ENCODE measurements around the gene YWHAH. TPM values are rescaled to one million over a fixed set of nuclear protein-coding genes. Genes with fewer than 3 reads are reported as not detected.
"Not testable (repeated sequence)": the region's sequence is repeated elsewhere in the genome, so short reads cannot be mapped to it uniquely, and the experiment has no call there.

The YWHAH gene
- polyA plus RNA-seq, 2 of the 4 experiments (the other 2 are of a cell fraction) = 91.9 to 137 TPM

DNA sequence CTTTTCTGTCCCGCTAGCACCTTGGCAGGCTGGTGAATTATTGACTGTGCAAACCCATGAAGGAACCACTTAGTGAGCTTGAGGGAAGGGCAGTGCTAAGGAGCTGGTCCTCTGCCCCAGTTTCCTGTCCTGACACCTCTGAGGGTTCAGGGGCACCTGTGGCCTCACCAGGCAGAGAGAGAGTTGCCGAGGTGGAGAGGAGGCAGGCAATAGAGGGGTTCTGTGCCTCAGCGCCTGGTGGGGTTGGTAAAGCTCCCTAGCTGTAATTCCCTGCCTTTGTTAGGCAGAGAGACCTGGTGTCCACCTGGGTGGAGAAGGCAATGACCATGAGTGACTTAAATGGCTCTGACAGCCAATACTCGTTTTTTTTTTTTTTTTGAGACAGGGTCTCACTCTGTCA is 36.3 kb downstream of the YWHAH start:
- Histone ChIP-seq H3K4me1 (no peaks in the 10 kb centered on the region), H3K4me2 (no peak overlapping the region), H3K4me3 (no peak overlapping the region), H3K27ac (no peak overlapping the region), H3K9me3 (no peaks in the 10 kb centered on the region)
- FAIRE-seq = no peak
- POLR2A ChIA-PET = no interaction called here
- TF ChIP-seq, protein P1, sequence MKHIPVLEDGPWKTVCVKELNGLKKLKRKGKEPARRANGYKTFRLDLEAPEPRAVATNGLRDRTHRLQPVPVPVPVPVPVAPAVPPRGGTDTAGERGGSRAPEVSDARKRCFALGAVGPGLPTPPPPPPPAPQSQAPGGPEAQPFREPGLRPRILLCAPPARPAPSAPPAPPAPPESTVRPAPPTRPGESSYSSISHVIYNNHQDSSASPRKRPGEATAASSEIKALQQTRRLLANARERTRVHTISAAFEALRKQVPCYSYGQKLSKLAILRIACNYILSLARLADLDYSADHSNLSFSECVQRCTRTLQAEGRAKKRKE (CRISPR knock-in tag; IDR thresholded peaks at IDR 0.05; ENCODE audit: low read depth) = no peak
- no peak for TF ChIP-seq FOSB (CRISPR knock-in tag; IDR thresholded peaks at IDR 0.05)
- TF ChIP-seq RCOR1 (IDR thresholded peaks at IDR 0.05; ENCODE audit: low read depth, low read length) = no peak
- TF ChIP-seq, protein P2, sequence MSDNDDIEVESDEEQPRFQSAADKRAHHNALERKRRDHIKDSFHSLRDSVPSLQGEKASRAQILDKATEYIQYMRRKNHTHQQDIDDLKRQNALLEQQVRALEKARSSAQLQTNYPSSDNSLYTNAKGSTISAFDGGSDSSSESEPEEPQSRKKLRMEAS (IDR thresholded peaks at IDR 0.05) = no peak
- no peak for TF ChIP-seq HEYL (CRISPR knock-in tag; IDR thresholded peaks at IDR 0.05)
- CTCF ChIA-PET = interaction anchor here (3.3 kb wide), 1 partner anchor 10 kb away, joined by 14 read pairs; no protein-coding TSS in a partner anchor
- ATAC-seq = no peak
- WGBS (ENCODE audit: missing lambda C conversion rate) = 59% methylated on average over 4 of the region's 4 CpGs
- DNase-seq (ENCODE audit: low read depth in 1 of 2, low spot score in 1 of 2) = no peak

DNA sequence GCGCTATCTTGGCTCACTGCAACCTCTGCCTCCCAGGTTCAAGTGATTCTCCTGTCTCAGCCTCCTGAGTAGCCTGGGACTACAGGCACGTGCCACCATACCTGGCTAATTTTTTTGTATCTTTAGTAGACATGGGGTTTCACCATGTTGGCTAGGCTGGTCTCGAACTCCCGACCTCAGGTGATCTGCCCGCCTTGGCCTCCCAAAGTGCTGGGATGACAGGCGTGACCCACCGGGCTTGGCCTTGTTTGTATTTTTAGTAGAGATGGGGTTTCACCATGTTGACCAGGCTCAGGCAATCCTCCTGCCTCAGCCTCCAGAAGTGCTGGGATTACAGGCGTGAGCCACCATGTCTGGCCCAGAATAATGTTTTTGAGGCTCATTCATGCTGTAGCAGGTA is 37.6 kb downstream of the YWHAH start:
- WGBS (ENCODE audit: missing lambda C conversion rate) = 87% methylated on average over 7 of the region's 8 CpGs
- H3K4me3 ChIP-seq; DNase-seq (ENCODE audit: low read depth in 1 of 2, low spot score in 1 of 2); H3K4me2 ChIP-seq; ATAC-seq; POLR2A ChIA-PET; H3K27ac ChIP-seq; FAIRE-seq; H3K9me3 ChIP-seq; H3K4me1 ChIP-seq: not testable (repeated sequence)
- CTCF ChIA-PET = interaction anchor here (0.6 to 1.0 kb wide), 2 partner anchors 98 to 209 kb away, joined by 3 to 4 read pairs; no protein-coding TSS in a partner anchor

DNA sequence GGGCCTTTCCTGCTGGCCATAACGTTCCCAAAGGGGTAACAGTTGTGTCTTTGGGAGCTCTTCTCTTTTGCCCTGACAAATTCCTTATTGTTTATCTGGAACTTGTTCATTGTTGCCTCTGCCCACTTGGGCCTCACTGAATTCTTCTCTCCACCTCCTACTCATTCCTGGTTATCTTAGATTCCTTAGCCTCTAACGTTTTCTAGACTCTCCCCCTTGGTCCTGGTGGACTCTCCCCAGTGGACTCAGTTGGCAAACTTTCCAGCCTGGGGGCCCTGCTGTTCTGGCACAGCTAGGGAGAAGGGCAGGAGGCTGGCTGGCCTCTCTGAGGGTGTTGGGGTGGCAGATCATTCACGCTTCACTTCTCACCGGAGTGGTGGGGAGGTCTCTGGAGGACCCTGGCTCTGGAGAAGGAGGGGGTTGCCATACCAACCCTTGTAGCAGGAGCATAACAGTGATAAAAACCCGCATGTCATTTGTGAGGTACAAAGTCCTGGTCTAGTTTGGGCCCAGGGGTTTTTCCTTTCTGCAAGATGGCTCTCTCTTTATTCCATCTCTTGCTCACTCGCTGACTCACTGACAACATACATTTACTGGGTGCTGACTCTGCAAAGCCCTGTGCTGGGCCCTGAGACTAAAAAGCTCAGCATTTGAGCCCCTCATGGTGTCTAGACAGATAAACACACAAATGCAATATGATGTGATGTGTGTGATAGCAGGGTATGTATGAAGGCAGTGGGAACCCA is 39.7 kb downstream of the YWHAH start:
- WGBS (ENCODE audit: missing lambda C conversion rate) = 57% methylated on average over 6 of the region's 6 CpGs
- FAIRE-seq (no peak), ATAC-seq (no peak), DNase-seq (ENCODE audit: low read depth in 1 of 2, low spot score in 1 of 2) (no peak)
- ChIA-PET CTCF (interaction anchor here (0.6 to 2.0 kb wide), 3 partner anchors 13 to 121 kb away, joined by 4 to 8 read pairs (median 6); no protein-coding TSS in a partner anchor), POLR2A (no interaction called here)
- no peak overlapping the region for H3K4me3 ChIP-seq
- no peak overlapping the region for H3K27ac ChIP-seq
- TF ChIP-seq POLR2A (IDR thresholded peaks at IDR 0.05; ENCODE audit: low read length) (no peak), JUNB (IDR thresholded peaks at IDR 0.05) (no peak), RFX5 (IDR thresholded peaks at IDR 0.05) (no peak), CHD2 (IDR thresholded peaks at IDR 0.05; ENCODE audit: low read length, partially characterized antibody) (no peak), HOXB13 (CRISPR knock-in tag; IDR thresholded peaks at IDR 0.05; ENCODE audit: low read depth) (no peak), TP53 (CRISPR knock-in tag; IDR thresholded peaks at IDR 0.05) (no peak), MYC (IDR thresholded peaks at IDR 0.05; ENCODE audit: borderline replicate concordance, low read length) (no peak), ESRRA (IDR thresholded peaks at IDR 0.05; ENCODE audit: borderline replicate concordance, low read length) (no peak), FOSB (CRISPR knock-in tag; IDR thresholded peaks at IDR 0.05) (no peak), RNF2 (IDR thresholded peaks at IDR 0.05; ENCODE audit: borderline replicate concordance, low read depth) (no peak), CHD4 (IDR thresholded peaks at IDR 0.05; ENCODE audit: borderline replicate concordance) (no peak), TFCP2L1 (CRISPR knock-in tag; IDR thresholded peaks at IDR 0.05) (no peak), HOXB5 (CRISPR knock-in tag; IDR thresholded peaks at IDR 0.05) (no peak), SMC3 (IDR thresholded peaks at IDR 0.05) (no peak), RARB (CRISPR knock-in tag; IDR thresholded peaks at IDR 0.05) (no peak), POLR2AphosphoS2 (conservative IDR thresholded peaks at IDR 0.05; ENCODE audit: low read length) (no peak)
- TF ChIP-seq, protein P3, sequence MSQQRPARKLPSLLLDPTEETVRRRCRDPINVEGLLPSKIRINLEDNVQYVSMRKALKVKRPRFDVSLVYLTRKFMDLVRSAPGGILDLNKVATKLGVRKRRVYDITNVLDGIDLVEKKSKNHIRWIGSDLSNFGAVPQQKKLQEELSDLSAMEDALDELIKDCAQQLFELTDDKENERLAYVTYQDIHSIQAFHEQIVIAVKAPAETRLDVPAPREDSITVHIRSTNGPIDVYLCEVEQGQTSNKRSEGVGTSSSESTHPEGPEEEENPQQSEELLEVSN (IDR thresholded peaks at IDR 0.05; ENCODE audit: borderline replicate concordance, low read depth) = no peak
- TF ChIP-seq, protein P4, sequence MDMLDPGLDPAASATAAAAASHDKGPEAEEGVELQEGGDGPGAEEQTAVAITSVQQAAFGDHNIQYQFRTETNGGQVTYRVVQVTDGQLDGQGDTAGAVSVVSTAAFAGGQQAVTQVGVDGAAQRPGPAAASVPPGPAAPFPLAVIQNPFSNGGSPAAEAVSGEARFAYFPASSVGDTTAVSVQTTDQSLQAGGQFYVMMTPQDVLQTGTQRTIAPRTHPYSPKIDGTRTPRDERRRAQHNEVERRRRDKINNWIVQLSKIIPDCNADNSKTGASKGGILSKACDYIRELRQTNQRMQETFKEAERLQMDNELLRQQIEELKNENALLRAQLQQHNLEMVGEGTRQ (IDR thresholded peaks at IDR 0.05) = no peak
- TF ChIP-seq, protein P5, sequence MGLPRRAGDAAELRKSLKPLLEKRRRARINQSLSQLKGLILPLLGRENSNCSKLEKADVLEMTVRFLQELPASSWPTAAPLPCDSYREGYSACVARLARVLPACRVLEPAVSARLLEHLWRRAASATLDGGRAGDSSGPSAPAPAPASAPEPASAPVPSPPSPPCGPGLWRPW (IDR thresholded peaks at IDR 0.05) = no peak
- no peaks in the 10 kb centered on the region for H3K4me1 ChIP-seq
- no peaks in the 10 kb centered on the region for H3K9me3 ChIP-seq
- H3K4me2 ChIP-seq = no peak overlapping the region

Data from A549 (cell line).